Stimulated activated CD8-positive, alpha-beta memory T cell treated with anti-CD3 and anti-CD28 coated beads, Interleukin-12 subunit alpha, Interleukin-12 subunit beta, amount 100 ng/mL, for 24 hours (primary cell): Measurements from ENCODE around the gene INSR.
A peak's percentile ranks its signal among the peaks of the same experiment; 100 is the strongest.
"Not testable (repeated sequence)": the region's sequence is repeated elsewhere in the genome, so short reads cannot be mapped to it uniquely, and the experiment has no call there.

Experiments
- DNase-seq: peaks from one replicate; pipeline ENCODE4 v3.0.0-alpha.2; 2020; ENCODE audit errors: extremely low read depth

INSR gene

DNA sequence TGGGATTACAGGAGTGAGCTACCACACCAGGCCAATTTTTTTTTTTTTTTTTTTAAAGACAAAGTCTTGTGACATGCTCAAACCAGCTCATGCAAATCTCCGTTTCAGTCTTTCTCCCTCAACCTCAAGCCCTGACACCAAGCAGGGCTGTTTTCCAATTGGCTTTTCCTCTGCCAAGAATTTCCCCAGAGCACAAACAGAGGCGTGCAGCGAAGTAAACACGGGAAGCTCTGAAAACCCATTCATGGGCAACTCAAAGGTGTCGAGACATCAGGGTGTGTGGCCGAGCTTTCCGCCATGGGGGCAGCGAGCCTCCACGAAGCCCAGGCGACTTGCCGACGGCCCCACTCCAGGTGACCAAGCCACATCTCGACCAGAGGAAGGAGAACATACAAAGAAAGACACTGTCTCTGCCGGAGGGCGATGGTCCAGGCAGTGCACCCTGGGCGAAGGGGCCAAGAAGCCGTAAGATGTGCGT is 70.0 kb downstream of the INSR start:
- DNase-seq: no peak

DNA sequence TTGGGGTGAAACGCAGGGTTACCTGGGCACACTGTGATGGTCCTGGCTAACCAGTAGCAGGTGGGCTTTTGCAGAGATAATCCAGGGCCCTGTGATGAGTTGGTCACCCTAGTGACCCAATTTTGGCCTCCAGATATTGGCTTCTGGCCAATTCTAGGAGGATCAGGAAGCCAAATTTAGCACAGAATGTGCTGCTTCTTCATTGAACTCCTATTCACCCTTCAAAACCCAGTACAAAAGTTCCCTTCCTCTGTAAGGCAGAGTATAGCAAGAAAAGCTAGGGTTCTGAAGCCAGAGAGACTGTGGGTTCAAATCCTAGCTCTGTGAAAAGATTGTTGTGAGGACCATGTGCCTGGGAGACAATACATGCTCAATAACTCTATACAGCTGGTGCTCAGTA is 70.8 kb downstream of the INSR start:
- no peak for DNase-seq

DNA sequence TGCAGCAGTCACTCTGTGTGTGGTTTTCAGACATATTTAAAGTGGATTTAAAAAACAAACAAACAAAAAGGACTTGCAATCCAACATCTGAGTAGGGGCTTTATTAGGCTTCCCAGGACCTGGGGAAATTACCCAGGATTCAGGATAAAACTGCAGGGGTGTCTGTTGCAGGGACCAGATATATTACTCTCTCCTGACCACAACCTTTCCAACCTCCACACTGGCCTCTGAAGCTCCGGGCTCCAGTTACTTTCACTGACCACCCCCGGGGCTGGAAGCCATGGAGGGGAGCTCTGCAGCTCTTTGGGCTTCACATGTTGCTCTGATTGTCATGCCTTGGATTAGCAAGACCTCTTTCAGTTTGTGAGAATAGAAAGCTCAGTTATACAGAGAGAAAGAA is 75.2 kb downstream of the INSR start:
- DNase-seq: no peak

DNA sequence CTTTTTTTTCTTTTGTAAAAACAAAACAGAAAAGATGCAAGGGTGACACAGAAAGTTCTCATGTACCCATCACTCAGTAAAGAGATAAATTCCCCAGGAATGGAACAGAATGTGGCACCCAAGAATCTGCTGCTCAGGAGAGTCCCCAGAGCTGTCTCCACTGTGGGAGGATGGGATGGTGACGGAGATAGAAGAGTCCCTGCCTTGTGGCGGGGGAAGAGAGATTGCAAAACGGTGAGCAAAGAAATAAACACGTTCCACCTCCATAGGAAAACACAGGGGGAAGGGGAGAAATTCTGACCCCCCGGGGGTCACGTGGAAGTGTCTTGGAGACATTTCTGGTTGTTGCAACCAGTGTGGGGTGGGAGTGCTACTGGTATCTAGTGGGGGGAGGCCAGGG is 76.4 kb downstream of the INSR start:
- DNase-seq: no peak

DNA sequence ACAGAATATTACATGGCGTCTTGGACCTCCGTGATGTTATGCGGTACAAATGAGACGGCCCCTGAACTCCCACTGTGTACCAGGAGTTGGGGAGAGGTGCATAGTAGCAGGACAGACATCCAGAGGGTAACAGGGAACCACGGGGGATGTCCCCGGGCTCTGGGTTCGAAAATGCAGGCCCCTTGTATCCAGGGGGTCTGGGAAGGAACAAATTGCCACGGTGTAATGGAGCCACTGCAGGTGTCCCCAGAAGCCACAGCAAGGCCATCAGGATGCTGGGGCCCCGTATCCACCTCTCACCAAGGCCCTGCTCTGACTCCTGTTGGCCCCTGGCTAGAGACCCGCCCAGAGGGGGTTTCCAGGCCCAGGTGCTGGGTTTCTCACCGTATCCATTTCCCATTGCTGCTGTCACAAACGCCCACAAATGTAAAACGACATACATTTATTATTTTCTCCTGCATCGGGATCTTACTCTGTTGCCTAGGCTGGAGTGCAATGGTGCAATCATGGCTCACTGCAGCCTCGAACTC is 77.8 kb downstream of the INSR start:
- DNase-seq: no peak

DNA sequence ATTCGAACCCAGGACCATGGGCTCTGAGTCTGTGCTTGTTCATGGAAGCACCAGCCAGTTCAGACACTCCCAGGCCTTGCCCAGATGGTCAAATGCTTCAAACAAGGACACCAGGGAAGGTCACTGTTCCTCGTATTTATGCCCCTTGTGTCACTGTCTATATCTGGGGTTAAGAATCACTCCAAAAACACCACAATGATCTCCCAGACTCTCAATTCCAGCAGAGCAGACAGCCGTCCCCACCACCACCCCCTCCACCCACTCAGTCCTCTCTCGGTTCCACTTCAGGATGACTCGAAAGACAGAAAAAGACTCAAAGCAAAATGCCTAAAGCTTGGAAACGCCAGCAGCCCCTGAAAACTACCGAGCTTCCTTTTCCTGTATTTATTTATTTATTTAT is 79.0 kb downstream of the INSR start:
- DNase-seq: no peak

DNA sequence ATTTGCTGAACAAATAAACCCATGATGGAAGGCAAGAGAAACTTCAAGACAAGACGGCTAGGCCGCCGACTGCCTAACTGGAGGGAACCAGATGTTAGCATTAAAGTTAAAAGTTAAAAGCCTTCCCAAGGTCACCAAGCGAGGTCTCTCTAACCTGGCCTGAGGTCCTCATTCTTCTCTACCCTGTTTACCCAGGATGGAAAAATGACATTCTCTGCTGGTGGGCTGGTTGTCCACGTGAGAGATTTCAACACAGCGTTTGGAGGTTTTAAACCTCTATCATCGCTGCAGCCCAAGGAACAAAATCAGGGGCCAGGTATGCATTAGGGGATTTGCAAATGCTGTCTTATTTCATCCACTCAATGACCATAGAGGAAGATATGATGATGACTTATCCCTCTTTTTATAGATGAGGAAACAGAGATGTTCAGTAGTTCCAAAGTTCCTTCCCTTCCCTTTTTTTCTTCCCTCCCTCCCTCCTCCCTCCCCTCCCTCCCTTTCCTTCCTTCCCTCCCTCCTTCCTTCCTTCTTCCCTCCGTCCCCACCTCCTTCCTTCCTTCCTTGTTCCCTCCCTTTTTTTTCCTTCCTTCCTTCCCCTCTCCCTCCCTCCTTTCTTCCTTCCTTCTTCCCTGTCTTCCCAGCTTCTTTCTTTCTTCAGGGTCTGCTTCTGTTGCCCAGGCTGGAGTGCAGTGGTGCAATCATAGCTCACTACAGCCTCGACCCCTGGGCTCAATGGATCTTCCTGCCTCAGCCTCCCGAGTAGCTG is 79.7 kb downstream of the INSR start:
- DNase-seq: no peak

DNA sequence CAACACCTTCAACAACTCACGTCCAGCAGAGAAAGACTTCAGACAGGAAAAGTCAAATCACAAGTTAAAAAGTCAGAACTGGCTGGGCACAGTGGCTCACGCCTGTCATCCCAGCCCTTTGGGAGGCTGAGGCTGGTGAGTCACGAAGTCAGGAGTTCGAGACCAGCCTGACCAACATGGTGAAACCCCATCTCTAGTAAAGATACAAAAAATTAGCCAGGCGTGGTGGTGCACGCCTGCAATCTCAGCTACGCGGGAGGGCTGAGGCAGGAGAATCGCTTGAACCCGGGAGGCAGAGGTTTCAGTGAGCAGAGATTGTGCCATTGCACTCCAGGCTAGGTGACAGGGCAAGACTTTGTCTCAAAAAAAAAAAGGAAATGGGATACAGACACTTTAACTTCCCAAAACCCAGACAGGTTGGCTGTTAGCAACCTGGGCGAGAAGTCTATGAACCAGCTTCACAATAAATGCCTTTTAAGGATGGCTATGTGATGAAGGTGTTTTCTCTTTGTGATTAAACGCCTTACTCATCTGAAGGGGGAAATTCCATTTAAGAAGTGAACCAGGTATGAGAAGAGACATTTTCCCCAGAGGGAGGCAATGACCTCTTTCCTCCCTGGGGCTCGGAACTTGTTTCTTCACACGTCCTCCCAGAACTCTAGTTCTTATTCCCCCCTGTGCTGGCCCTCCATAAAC is 80.4 kb downstream of the INSR start:
- no peak for DNase-seq

DNA sequence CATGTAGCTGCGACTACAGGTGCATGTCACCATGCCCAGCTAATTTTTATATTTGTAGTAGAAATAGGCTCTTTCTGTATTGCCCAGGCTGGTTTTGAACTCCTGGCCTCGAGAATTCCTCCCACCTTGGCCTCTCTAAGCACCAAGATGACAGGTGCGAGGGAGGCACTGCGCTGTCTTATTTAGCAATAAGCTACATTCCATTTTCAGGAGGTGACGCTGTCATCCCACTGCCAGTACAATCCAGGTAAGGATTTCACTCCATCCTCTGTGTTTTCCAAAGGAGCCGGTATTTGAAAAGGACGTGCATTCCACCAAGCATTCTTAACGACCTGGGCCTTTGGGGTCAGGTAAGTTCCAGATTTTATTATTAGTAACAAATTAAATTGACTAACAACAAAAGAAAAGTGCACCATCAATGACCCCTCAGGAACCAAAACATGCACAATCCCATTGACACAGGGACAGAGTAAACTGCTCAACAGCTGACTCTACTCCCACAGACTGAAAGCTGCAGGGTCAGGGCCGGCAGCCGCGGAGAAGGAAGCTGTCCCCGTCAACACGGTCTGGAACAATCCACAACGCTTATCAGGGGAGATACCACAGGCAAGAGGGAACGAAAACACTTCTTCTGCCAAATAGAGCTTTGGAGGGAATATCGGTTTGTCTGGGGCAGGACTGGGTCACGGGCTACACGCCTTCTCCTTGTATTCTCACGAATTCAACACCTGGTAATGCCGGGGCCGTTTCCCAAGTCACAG is 82.8 kb downstream of the INSR start:
- no peak for DNase-seq

DNA sequence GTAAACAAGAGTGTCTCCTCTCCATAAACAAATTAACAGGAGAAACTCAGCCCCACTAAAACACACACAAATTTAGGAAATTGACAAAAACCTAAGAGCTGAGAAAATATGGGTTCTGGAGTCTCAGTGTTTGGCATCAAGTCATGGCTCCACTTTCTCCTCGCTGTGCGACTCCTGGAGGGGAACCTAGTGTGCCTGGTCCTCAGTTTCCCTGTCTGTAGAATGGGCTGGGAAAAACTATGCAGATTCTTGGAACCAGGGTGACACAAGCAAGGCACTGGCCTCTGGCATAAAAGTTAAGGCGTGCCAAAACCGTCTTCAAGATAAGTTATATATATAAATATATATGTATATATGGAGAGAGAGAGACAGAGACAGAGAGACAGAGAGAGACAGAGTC is 83.9 kb downstream of the INSR start:
- DNase-seq: no peak

DNA sequence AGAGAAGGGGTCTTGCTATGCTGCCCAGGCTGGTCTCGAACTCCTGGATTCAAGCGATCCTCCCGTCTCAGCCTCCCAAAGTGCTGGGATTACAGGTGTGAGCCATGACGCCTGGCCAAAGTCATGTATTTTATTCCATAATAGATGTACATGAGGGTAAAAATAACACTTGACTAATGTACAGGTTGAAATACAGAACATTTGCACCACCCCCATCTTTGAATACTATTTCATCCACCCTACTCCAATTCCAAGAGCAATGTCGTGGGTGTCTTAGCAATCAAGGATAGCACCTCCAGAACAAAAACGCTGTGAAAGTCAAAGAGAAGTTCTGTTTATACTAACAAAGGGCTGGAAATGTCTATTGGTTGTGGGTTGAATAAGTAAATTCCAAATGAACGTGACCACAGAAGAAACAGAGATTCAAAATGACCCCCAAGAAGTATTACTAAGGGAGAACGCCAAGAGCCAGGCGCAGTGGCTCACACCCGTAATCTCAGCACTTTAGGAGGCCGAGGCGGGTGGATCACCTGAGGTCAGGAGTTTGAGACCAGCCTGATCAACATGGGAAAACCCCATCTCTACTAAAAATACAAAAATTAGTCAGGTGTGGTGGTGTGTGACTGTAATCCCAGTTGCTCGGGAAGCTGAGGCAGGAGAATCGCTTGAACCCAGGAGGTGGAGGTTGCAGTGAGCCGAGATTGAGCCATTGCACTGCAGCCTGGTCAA is 84.5 kb downstream of the INSR start:
- DNase-seq: not testable (repeated sequence)

DNA sequence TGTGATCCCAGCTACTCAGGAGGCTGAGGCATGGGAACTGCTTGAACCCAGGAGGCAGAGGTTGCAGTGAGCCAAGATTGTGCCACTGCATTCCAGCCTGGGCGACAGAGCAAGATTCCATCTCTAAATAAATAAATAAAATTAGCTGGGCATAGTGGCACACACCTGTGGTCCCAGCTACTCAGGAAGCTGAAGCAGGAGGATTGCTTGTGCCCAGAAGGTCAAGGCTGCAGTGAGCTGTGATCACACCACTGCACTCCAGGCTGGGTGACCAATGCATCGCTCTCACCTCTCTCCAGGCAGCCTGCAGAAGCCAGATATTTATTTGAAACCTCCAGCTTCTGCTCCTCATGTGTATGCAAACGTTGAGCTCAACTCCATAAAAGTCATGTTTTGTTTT is 85.2 kb downstream of the INSR start:
- not testable (repeated sequence) for DNase-seq

DNA sequence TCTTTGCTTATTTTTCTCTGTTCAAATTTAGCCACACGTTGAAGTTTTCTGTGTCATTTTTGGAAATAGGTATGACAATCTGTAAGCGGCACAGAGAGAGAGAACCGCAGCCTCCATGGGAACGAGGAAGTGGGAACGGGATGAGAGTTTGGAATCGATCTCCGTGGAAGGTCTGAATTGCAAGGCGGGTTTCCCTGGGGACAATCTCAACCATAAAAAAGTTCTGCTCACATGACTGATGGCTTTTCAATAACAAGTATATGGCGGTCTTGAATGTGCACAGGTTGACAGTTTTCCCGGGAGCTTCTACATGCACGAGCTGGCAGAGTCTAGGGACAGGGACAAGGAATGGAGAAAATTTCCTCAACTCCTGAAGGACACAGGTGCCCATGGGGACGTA is 90.9 kb downstream of the INSR start:
- DNase-seq: no peak

DNA sequence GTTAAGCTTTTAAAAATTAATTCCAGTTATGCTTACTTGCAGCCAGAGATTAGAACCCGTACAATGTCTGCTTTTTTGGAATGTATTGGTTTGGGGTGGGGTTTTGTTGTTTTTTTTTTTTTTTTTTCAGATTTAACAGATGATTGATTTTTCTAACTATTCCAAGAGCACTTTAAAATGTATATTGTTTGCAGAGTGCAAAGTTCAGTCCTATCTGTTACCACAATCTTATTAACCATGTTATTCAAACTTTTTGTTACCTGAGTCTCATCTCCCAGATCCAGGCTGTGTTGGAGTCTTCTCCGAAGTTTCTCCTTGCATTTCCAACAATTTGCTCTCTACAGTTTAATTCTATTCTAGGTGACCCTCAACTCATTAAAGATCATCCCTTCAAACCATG is 91.3 kb downstream of the INSR start:
- DNase-seq: no peak

DNA sequence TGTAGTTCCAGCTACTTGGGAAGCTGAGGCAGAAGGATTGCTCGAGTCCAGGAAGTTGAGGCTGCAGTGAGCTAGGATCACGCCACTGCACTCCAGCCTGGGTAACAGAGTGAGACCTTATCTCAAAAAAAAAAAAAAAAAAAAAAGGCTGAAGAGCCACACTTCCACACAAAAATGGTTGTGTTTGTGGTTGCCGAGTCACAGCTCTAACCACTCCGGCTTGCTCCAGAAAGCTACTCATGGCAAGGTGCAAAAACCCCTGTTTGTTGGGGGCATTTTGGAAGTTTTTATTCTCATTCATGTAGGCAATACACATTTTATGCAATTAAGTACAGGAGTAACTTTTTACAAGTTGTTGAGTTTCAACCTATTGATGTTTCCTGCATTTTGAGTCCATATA is 93.5 kb downstream of the INSR start:
- no peak for DNase-seq

DNA sequence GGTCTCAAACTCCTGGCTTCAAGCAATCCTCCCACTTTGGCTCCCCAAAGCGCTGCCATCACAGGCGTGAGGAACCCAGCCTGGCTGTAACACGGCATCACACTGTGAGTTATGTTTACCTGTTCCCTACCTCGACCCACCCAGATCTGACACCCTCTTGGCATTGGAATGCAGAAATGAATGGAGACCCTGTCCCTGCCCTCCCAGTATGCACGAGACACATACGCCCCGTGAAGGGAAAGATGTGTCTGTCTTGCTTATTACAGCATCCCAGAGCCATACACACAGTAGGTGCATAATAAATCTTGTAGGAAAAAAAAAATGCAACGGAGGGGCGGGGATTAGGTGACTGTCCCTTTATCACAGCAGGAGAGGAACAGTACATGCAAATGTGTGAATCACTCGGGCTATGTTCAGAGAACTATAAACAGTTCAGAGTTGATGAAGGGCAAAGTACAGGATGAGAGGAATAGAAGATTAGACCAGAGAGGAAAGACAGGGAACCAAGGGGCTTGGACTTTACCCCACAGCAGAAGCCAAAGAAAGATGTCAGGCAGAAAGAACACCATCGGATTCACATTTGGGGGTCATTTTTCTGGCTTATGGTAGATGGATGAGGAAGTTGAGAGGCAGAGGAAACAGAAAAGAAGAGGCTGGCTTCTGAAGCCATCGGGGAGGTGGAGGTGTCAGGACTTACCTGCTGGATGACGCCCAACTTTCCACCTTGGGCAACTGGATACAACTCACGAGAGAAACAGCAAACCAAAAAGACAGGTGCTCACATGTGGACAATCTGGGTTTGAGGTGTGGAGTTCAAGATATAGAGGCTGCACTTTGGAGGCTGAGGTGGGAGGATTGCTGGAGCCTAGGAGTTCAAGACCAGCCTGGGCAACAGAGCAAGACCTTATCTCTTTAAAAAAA is 94.3 kb downstream of the INSR start:
- no peak for DNase-seq

DNA sequence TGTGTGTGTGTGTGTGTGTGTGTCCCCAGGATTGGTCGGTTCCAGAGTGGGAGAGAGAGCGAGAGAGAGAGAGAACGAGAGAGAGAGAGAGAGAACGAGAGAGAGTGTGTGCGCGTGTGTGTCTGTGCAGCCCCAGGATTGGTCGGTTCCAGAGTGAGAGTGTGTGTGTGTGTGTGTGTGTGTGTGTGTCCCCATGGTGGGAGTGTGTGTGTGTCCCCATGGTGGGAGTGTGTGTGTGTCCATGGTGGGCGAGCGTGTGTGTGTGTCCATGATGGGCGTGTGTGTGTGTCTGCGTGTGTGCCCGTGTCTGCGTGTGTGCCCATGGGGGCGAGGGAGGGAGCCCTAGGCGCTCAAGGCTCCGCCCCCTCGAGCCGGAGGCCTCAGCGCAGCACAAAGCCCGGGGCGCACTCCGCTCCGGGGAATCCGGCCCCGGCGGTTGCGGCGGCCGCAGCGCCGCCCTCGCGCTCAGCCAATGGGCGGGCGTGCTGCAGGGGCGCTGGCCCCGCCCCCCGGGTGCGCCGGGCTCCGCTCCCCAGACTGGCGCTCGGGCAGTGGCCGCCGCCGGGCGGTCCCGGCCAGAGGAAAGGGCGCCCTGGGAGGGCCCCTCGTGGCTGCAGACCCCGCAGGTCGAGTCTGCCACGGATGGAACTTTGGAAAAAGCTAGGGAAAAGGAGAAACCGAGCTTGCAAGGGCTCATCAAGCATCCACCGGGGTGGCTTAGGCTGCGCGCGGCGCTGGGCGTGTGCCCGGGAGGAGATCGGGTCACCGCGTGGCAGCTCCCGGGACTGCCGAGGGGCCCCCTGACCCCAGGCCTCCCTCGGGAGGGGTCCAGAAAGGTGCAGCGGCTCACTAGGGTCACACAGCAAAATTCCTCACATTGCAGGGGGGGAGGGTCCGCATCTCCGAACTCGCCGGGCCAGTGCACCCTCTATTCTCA is 96.2 kb downstream of the INSR start:
- DNase-seq: peak; percentile 78

DNA sequence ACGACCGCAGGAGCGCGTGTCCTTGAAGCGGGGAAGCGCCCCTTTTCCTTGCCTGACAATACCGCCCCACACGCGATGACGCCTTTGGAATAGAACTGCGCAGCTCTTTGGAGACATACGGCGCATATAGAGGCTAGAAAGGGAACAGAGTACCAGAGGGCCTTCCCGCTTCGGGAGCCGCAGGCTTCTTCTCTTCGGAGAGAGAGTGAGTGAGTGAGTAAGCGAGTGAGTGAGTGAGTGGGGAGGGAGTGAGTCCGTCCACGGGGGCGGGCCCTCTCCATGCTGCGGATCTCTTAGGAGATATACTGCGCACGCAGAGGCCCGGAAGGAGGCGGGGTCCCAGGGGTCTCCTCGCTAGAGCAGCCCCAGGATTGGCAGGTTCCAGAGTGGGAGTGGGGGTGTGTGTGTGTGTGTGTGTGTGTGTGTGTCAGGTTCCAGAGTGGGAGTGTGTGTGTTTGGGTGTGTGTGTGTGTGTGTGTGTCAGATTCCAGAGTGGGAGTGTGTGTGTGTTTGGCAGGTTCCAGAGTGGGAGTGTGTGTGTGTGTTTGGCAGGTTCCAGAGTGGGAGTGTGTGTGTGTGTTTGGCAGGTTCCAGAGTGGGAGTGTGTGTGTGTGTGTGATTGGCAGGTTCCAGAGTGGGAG is 97.0 kb downstream of the INSR start:
- peak; percentile 72 for DNase-seq

DNA sequence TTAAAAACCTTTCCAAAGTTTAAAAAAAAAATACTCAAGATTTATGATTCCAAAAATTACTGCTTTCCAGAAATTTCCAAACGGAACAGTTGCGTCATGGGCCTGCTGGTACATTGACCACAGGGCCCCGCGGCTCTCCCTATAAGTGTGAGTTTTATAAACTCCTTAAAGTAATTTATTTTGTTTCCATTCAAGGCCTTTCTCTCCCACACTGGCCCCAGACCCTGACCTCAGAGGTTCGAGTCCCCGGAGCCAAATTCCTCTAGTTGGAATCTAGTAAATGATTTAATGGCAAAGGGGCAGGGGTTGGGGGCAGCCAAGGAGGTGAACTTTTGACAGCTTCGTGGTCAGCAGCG is 97.5 kb downstream of the INSR start:
- DNase-seq: no peak
